Measurements from ENCODE around the gene SCNM1.
A peak's percentile ranks its signal among the peaks of the same experiment; 100 is the strongest.
"Not testable (repeated sequence)": the region's sequence is repeated elsewhere in the genome, so short reads cannot be mapped to it uniquely, and the experiment has no call there.

SCNM1 gene

DNA sequence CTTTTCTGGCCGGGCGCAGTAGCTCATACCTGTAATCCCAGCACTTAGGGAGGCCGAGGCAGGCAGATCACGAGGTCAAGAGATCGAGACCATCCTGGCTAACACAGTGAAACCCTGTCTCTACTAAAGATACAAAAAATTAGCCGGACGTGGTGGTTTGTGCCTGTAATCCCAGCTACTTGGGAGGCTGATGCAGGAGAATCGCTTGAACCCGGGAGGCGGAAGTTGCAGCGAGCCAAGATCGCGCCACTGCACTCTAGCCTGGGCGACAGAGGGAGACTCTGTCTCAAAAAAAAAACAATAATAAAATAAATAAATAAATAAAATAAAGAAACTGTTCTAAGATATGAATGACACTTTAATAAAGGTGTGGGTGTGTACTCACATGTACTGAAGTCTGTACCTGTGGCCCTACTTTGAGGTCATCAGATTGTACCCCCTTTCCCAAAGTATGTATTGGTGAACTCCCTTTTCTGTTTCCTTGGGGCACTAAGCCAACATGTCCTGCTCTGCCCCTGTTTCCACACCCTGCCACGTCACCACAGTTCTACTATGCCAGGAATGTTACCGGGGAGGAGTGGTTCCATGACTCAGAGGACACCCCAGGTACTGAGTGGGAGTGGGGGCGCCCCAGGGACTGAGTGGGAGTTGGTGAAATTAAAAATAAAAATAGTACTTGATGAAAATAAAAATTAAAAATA is 29.1 kb downstream of the SCNM1 start:
- peak in 1 of 2 experiments; percentile 24 for DNase-seq

DNA sequence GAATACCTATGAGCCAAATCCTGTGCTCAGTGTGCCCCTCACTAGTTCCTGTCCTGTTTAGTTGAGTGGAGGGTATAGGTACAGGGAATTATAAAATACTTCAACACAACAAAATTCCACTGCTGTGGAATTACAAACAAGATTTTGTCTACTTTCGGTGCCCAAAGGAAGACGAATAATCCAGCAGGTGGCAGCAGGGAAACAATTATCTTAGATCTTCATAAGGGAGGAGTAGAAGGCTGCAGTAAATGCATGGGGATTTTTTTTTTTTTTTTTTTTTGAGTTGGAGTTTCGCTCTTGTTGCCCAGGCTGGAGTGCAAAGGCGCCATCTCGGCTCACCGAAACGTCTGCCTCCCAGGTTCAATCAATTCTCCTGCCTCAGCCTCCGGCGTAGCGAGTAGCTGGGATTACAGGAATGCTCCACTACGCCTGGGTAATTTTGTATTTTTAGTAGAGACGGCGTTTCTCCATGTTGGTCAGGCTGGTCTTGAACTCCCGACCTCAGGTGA is 30.4 kb downstream of the SCNM1 start:
- DNase-seq: peak; percentile 21 to 36

DNA sequence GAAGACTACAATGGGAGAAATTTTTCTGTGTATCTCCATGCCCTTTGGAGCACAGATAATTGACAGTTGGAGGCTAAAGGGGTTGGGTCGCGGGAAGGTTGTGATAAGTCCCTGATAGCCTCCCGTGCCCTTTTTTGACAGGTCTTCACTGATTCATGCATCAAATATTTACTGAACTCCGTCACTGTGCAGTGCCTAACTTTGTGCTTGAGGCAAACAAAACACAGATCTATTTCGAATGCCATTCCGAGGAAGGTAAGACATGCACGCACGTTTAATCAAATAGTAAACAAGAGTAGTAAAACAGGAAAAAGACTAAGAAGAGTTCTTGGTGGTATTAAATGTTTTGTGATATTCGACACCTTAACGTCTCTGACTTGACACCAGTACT is 31.9 kb downstream of the SCNM1 start:
- DNase-seq: no peak

- peak; percentile 98 to 99 for DNase-seq
Measured at GRCh38 chr1:151198254-151199127, 32.5 kb downstream of the SCNM1 start, which contains the start of gene PIP5K1A. Gene PIP5K1A (plus strand): TSS chr1:151198552. CDS start chr1:151198997, 445 bp downstream.

- peak in 1 of 2 experiments; percentile 35 for DNase-seq
Measured at GRCh38 chr1:151199873-151200581, 34.1 kb downstream of the SCNM1 start.

DNA sequence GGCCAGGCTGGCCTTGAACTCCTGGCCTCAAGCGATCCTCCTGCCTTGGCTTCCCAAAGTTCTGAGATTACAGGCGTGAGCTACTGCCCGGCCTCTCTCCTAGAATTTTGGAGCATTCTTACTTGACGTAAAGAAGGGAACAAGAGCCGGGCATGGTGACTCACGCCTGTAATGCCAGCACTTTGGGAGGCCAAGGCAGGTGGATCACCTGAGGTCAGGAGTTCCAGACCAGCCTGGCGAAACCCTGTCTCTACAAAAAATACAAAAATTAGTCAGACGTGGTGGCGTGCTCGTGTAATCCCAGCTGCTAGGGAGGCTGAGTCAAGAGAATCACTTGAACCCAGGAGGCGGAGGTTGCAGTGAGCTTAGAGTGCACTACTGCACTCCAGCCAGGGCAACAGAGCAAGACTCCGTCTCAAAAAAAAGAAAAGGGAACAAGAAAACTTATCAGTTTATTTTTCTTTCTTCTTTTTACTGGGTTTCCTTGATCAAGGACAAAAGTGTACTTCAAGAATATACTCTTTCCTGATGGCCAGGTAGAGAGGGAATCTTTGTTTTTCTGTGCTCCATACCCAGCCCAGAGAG is 39.5 kb downstream of the SCNM1 start:
- DNase-seq: not testable (repeated sequence)

- DNase-seq: no peak
Measured at GRCh38 chr1:151210830-151211229, 44.9 kb downstream of the SCNM1 start.

GRCh38 chr1:151211972-151212705 is 46.2 kb downstream of the SCNM1 start:
- no peak for DNase-seq

- DNase-seq: no peak
Measured at GRCh38 chr1:151213560-151213959, 47.6 kb downstream of the SCNM1 start.

Measured in stimulated activated CD4-positive, alpha-beta T cell treated with anti-CD3 and anti-CD28 coated beads, Interleukin-4, amount 100 ng/mL, for 4 hours (primary cell).